Measurements from ENCODE around the gene PLD2.

PLD2 gene

DNA sequence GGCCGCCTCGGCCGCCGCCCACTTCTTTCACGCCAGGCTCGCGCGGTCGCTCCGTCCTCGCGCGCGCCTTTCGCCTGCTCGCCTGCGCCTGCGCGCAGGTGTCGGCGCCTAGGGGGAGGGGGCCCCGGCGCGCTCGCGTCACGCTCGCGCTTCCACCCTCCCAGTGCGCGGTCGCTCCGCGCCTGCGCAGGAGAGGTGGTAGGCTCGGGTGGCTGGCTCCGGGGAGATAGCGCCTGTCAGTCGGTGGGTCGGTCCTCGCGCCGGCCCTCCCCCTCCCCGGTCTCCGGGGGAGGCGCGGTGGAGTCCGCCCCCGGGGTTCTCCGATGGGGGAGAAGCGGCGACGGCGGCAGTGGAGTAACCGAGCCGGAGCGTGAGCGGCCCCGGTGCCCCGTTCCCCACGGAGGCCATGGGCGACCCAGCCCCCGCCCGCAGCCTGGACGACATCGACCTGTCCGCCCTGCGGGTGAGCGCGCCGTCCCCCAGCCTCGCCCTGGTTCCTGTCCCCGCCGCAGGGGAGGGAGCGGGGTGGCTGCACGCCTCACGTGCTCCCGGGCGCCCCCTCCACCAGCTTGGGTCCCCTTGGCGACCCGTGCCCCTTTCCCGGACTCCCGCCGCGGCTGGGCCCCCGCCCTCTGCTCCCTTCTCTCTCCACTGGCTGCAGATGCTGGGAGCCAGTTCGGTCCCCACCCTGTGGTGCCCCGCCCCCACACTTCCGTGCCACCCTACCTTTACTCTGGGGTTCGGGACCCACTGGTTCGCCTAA lies 26.4 kb downstream of the PLD2 start, which contains the start of gene MINK1:
Gene MINK1 (plus strand): TSS at position 163 of the 763 bp plus-strand sequence. CDS start 244 bp downstream, at position 407.
- peak within 1 kb of the TSS; percentile 85 for H3K4me3 ChIP-seq (ENCODE audit: low read depth, low read length)
- in situ Hi-C loops (cut with HindIII; ENCODE audit: low sequenced_read_pairs) = no loop called here
- DNase-seq (ENCODE audit: low read depth) = peak; percentile 82
- TF ChIP-seq, protein P1, sequence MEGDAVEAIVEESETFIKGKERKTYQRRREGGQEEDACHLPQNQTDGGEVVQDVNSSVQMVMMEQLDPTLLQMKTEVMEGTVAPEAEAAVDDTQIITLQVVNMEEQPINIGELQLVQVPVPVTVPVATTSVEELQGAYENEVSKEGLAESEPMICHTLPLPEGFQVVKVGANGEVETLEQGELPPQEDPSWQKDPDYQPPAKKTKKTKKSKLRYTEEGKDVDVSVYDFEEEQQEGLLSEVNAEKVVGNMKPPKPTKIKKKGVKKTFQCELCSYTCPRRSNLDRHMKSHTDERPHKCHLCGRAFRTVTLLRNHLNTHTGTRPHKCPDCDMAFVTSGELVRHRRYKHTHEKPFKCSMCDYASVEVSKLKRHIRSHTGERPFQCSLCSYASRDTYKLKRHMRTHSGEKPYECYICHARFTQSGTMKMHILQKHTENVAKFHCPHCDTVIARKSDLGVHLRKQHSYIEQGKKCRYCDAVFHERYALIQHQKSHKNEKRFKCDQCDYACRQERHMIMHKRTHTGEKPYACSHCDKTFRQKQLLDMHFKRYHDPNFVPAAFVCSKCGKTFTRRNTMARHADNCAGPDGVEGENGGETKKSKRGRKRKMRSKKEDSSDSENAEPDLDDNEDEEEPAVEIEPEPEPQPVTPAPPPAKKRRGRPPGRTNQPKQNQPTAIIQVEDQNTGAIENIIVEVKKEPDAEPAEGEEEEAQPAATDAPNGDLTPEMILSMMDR (IDR thresholded peaks at IDR 0.05; ENCODE audit: low read depth, low read length, missing control alignments) = no peak

- TF ChIP-seq, protein P1 (IDR thresholded peaks at IDR 0.05; ENCODE audit: low read depth, low read length, missing control alignments) = no peak
- DNase-seq (ENCODE audit: low read depth) = no peak
- peak overlapping the region; percentile 85 for H3K4me3 ChIP-seq (ENCODE audit: low read depth, low read length)
- in situ Hi-C loops (cut with HindIII; ENCODE audit: low sequenced_read_pairs) = no loop called here
Measured at GRCh38 chr17:4833941-4834680, 27.2 kb downstream of the PLD2 start.

- TF ChIP-seq, protein P1 (IDR thresholded peaks at IDR 0.05; ENCODE audit: low read depth, low read length, missing control alignments) = no peak
- in situ Hi-C loops (cut with HindIII; ENCODE audit: low sequenced_read_pairs) = loop anchor here (5.0 kb wide), 1 partner anchor 47 kb away; the partner anchor contains the start of genes GLTPD2 and VMO1
- DNase-seq (ENCODE audit: low read depth) = no peak
- peak overlapping the region; percentile 85 for H3K4me3 ChIP-seq (ENCODE audit: low read depth, low read length)
Measured at GRCh38 chr17:4834681-4835020, 27.7 kb downstream of the PLD2 start.

DNA sequence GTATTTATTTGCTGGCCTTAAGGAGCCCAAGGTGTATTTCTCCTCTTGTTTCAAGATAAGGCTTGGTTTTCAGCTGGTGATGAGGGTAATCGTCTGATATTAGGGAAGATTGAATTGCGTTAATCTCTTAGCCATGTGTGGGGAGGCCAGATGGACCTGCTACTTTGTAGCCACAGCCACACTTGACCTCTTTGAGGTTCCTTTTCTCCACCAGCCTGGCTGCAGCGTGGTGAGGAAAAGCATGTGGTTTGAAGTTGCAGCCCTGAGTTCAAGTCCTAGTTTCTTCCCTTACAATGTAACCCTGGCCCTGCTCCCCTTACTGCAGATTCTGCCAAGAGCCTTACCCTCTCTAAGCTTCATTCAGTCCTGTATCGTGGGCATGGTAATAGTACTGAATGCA lies 29.3 kb downstream of the PLD2 start:
- no peak overlapping the region for H3K4me3 ChIP-seq (ENCODE audit: low read depth, low read length)
- TF ChIP-seq, protein P1 (IDR thresholded peaks at IDR 0.05; ENCODE audit: low read depth, low read length, missing control alignments) = no peak
- DNase-seq (ENCODE audit: low read depth) = no peak
- in situ Hi-C loops (cut with HindIII; ENCODE audit: low sequenced_read_pairs) = loop anchor here (5.0 kb wide), 1 partner anchor 49 kb away; the partner anchor contains the start of genes GLTPD2 and VMO1

- no peak overlapping the region for H3K4me3 ChIP-seq (ENCODE audit: low read depth, low read length)
- in situ Hi-C loops (cut with HindIII; ENCODE audit: low sequenced_read_pairs) = loop anchor here (5.0 kb wide), 1 partner anchor 50 kb away; the partner anchor contains the start of genes GLTPD2 and VMO1
- DNase-seq (ENCODE audit: low read depth) = no peak
- TF ChIP-seq, protein P1 (IDR thresholded peaks at IDR 0.05; ENCODE audit: low read depth, low read length, missing control alignments) = no peak
Measured at GRCh38 chr17:4837471-4838308, 30.7 kb downstream of the PLD2 start.

- DNase-seq (ENCODE audit: low read depth) = no peak
- in situ Hi-C loops (cut with HindIII; ENCODE audit: low sequenced_read_pairs) = loop anchor here (5.0 kb wide), 1 partner anchor 51 kb away; the partner anchor contains the start of genes GLTPD2 and VMO1
- H3K4me3 ChIP-seq (ENCODE audit: low read depth, low read length) = no peak overlapping the region
- TF ChIP-seq, protein P1 (IDR thresholded peaks at IDR 0.05; ENCODE audit: low read depth, low read length, missing control alignments) = no peak
Measured at GRCh38 chr17:4838309-4838785, 31.4 kb downstream of the PLD2 start.

Data from astrocyte of the cerebellum (primary cell).